CD14-positive monocyte (primary cell): ENCODE measurements around the gene ABCB1. TPM values are rescaled to one million over a fixed set of nuclear protein-coding genes. Genes with fewer than 3 reads are reported as not detected.

Source experiments
- DNase-seq, 3 donors: peaks; one replicate each; pipeline ENCODE4 v3.0.0-alpha.2; 2011 to 2022
- H2AFZ ChIP-seq: 2 replicates; pipeline ENCODE4 v1.6.0; 2012; ENCODE audit warnings: mild to moderate bottlenecking, low read depth, low read length, inconsistent platforms; ENCODE audit not compliant: insufficient read depth, poor library complexity, severe bottlenecking
- H3K27ac ChIP-seq, 2 donors: 1 replicate in 1 of 2; 2 replicates in 1 of 2; pipeline ENCODE4 v1.5.1; 2012 to 2013; ENCODE audit warnings: low read length in 2 of 2, control low read depth in 1 of 2, inconsistent platforms in 1 of 2, low read depth in 1 of 2, mild to moderate bottlenecking in 1 of 2
- H3K27me3 ChIP-seq, 2 donors: one replicate each; pipeline versions ENCODE4 v1.6.0 to v1.6.1; 2011 to 2013; ENCODE audit warnings: low read length in 2 of 2; ENCODE audit not compliant: control insufficient read depth in 2 of 2, insufficient read depth in 2 of 2
- H3K36me3 ChIP-seq, 2 donors: replicated peaks in 1 of 2; 1 replicate in 1 of 2; 2 replicates in 1 of 2; pipeline versions ENCODE4 v1.5.1 to v1.6.1; 2012 to 2013; ENCODE audit warnings: low read length in 2 of 2, control low read depth in 1 of 2, inconsistent platforms in 1 of 2, mild to moderate bottlenecking in 1 of 2; ENCODE audit not compliant: insufficient read depth in 2 of 2, control insufficient read depth in 1 of 2
- H3K4me1 ChIP-seq, 2 donors: 1 replicate in 1 of 2; 2 replicates in 1 of 2; pipeline versions ENCODE4 v1.5.1 to v1.6.1; 2012 to 2013; ENCODE audit warnings: low read length in 2 of 2, control low read depth in 1 of 2, inconsistent platforms in 1 of 2, mild to moderate bottlenecking in 1 of 2, moderate library complexity in 1 of 2; ENCODE audit not compliant: insufficient read depth in 2 of 2, control insufficient read depth in 1 of 2
- H3K4me2 ChIP-seq: replicated peaks from 2 replicates; pipeline ENCODE3; 2012; ENCODE audit warnings: low read length, moderate library complexity, mild to moderate bottlenecking; ENCODE audit not compliant: poor library complexity, severe bottlenecking; ENCODE audit errors: extremely low read depth
- H3K4me3 ChIP-seq, 3 experiments: fragments of 200-600 bp in 1 of 3; sonication (generic) in 1 of 3; replicated peaks in 1 of 3; 1 replicate in 2 of 3; 2 replicates in 1 of 3; pipeline ENCODE4 v1.5.1; 2011 to 2013; ENCODE audit warnings: low read length in 3 of 3, mild to moderate bottlenecking in 3 of 3, control low read depth in 2 of 3, low read depth in 2 of 3, inconsistent platforms in 1 of 3, moderate library complexity in 1 of 3
- H3K79me2 ChIP-seq: 2 replicates; pipeline ENCODE4 v1.6.0; 2012; ENCODE audit warnings: mild to moderate bottlenecking, control low read depth, inconsistent platforms, low read length, moderate library complexity; ENCODE audit not compliant: insufficient read depth
- H3K9ac ChIP-seq: 2 replicates; pipeline ENCODE4 v1.6.0; 2017; ENCODE audit warnings: low read length, mild to moderate bottlenecking; ENCODE audit not compliant: insufficient read depth, poor library complexity, severe bottlenecking
- H3K9me3 ChIP-seq, 2 donors: replicated peaks in 1 of 2; 1 replicate in 1 of 2; 2 replicates in 1 of 2; pipeline versions ENCODE4 v1.5.1 to v1.6.1; 2012 to 2013; ENCODE audit warnings: low read length in 2 of 2, control low read depth in 1 of 2; ENCODE audit not compliant: control insufficient read depth in 1 of 2, insufficient read depth in 1 of 2
- H4K20me1 ChIP-seq: 2 replicates; pipeline ENCODE4 v1.6.0; 2012; ENCODE audit warnings: mild to moderate bottlenecking, low read length, control low read depth, moderate library complexity; ENCODE audit not compliant: insufficient read depth
- H3K27ac Mint-ChIP-seq, 7 donors: one replicate each; pipeline ENCODE4 v1.8.0; 2020; ENCODE audit warnings: mild to moderate bottlenecking in 7 of 7, mixed read lengths in 7 of 7, moderate library complexity in 6 of 7, inconsistent platforms in 2 of 7
- H3K27me3 Mint-ChIP-seq, 3 donors: one replicate each; pipeline ENCODE4 v1.8.0; 2021 to 2022; ENCODE audit warnings: low read depth in 3 of 3, mild to moderate bottlenecking in 3 of 3, mixed read lengths in 3 of 3, moderate library complexity in 3 of 3, inconsistent platforms in 1 of 3
- H3K36me3 Mint-ChIP-seq, 2 donors: one replicate each; pipeline ENCODE4 v1.8.0; 2020; ENCODE audit warnings: mixed read lengths in 2 of 2, inconsistent platforms in 1 of 2, mild to moderate bottlenecking in 1 of 2
- H3K4me1 Mint-ChIP-seq: one replicate; pipeline ENCODE4 v1.8.0; 2020; ENCODE audit warnings: mild to moderate bottlenecking, mixed read lengths
- H3K4me3 Mint-ChIP-seq, 2 donors: one replicate each; pipeline ENCODE4 v1.8.0; 2020; ENCODE audit warnings: mild to moderate bottlenecking in 2 of 2, mixed read lengths in 2 of 2, moderate library complexity in 1 of 2
- H3K9me3 Mint-ChIP-seq, 7 donors: one replicate each; pipeline ENCODE4 v1.8.0; 2020 to 2022; ENCODE audit warnings: mixed read lengths in 7 of 7, mild to moderate bottlenecking in 6 of 7, moderate library complexity in 6 of 7, inconsistent platforms in 2 of 7
- CTCF ChIP-seq: fragments of 200-600 bp; IDR thresholded peaks from one replicate; pipeline ENCODE4 v1.8.0; 2022; ENCODE audit warnings: antibody characterized with exemption, mild to moderate bottlenecking
- WGBS: methylation state at CpG from one replicate; pipeline ENCODE4 v1.1.5; 2013; ENCODE audit warnings: missing lambda C conversion rate; ENCODE audit not compliant: insufficient coverage; 5-methylcytosine and 5-hydroxymethylcytosine counted together
- intact Hi-C, 2 donors: fragments of 100-400 bp; cut with micrococcal nuclease; formaldehyde crosslinking; loops; one replicate each; pipeline versions ENCODE4 v1.15.0 to v1.15.1; 2023
- polyA plus RNA-seq, 3 donors: library from polyadenylated mRNA; depleted of rRNA in 1 of 3; unstranded in 2 of 3; stranded (reverse) in 1 of 3; fragments of 300-500 nt in 2 of 3; fragments of >200 nt in 1 of 3; fragmentation: Illumina TruSeq in 2 of 3; gene quantifications; 1 replicate in 2 of 3; 2 replicates in 1 of 3; pipeline ENCODE4 v1.2.3, GENCODE V29; 2012 to 2021

ABCB1 gene
- polyA plus RNA-seq, 3 donors, result 0.24 TPM; not detected in 2

- no peaks in the 10 kb centered on the region for H3K79me2 ChIP-seq
- no peaks in the 10 kb centered on the region for H4K20me1 ChIP-seq
- intact Hi-C loops, result no loop called here
- no peaks in the 10 kb centered on the region for H3K9me3 Mint-ChIP-seq
- TF ChIP-seq CTCF, result no peak
- H3K27me3 ChIP-seq, result no peaks in the 10 kb centered on the region
- H3K4me3 Mint-ChIP-seq, result no peak overlapping the region
- no peak overlapping the region for H3K9ac ChIP-seq
- H3K27ac Mint-ChIP-seq, result no peak overlapping the region
- no peak overlapping the region for H3K4me3 ChIP-seq
- no peaks in the 10 kb centered on the region for H3K4me1 ChIP-seq
- no peaks in the 10 kb centered on the region for H3K9me3 ChIP-seq
- no peaks in the 10 kb centered on the region for H3K36me3 ChIP-seq
- H3K4me1 Mint-ChIP-seq, result peaks cover 2% of the 10 kb centered on the region
- no peak overlapping the region for H2AFZ ChIP-seq
- peaks cover 0 to 2% (median 0%) of the 10 kb centered on the region in 3 donors for H3K27me3 Mint-ChIP-seq
- H3K36me3 Mint-ChIP-seq, result no peaks in the 10 kb centered on the region
- no peak overlapping the region for H3K4me2 ChIP-seq
- no peak overlapping the region for H3K27ac ChIP-seq
- no peak for DNase-seq
- WGBS, result 75% methylated on average over 1 of the region's 3 CpGs
Measured at GRCh38 chr7:87506246-87507180, 94.2 kb downstream of the ABCB1 start.

- H3K4me3 Mint-ChIP-seq, result no peak overlapping the region
- no peak overlapping the region for H3K27ac ChIP-seq
- H3K27ac Mint-ChIP-seq, result no peak overlapping the region
- H3K9me3 Mint-ChIP-seq, result no peaks in the 10 kb centered on the region
- no peaks in the 10 kb centered on the region for H3K4me1 ChIP-seq
- no peaks in the 10 kb centered on the region for H4K20me1 ChIP-seq
- H2AFZ ChIP-seq, result no peak overlapping the region
- no peak for TF ChIP-seq CTCF
- H3K27me3 Mint-ChIP-seq, result peaks cover 0 to 2% (median 0%) of the 10 kb centered on the region in 3 donors
- H3K79me2 ChIP-seq, result no peaks in the 10 kb centered on the region
- H3K36me3 ChIP-seq, result no peaks in the 10 kb centered on the region
- intact Hi-C loops, result no loop called here
- 100% methylated on average over 2 of the region's 5 CpGs for WGBS
- H3K4me1 Mint-ChIP-seq, result peaks cover 2% of the 10 kb centered on the region
- DNase-seq, result no peak
- H3K9ac ChIP-seq, result no peak overlapping the region
- no peak overlapping the region for H3K4me2 ChIP-seq
- no peaks in the 10 kb centered on the region for H3K27me3 ChIP-seq
- H3K4me3 ChIP-seq, result no peak overlapping the region
- no peaks in the 10 kb centered on the region for H3K9me3 ChIP-seq
- H3K36me3 Mint-ChIP-seq, result no peaks in the 10 kb centered on the region
Measured at GRCh38 chr7:87505557-87506245, 95.0 kb downstream of the ABCB1 start.
